A172 (cell line): ENCODE measurements around the gene SPOCK1. TPM values are rescaled to one million over a fixed set of nuclear protein-coding genes. Genes with fewer than 3 reads are reported as not detected.

Source experiments
- DNase-seq: peaks from one replicate; pipeline ENCODE4 v3.0.0-alpha.2; 2015; ENCODE audit warnings: low spot score
- total RNA-seq: library from RNA; depleted of rRNA; stranded (reverse); fragments of >200 nt; shearing (Covaris generic); gene quantifications from 2 replicates; pipeline ENCODE4 v1.2.3, GENCODE V29; 2014

Gene SPOCK1
- total RNA-seq, 1 experiment from 2014 or later: 6.5 TPM

DNA sequence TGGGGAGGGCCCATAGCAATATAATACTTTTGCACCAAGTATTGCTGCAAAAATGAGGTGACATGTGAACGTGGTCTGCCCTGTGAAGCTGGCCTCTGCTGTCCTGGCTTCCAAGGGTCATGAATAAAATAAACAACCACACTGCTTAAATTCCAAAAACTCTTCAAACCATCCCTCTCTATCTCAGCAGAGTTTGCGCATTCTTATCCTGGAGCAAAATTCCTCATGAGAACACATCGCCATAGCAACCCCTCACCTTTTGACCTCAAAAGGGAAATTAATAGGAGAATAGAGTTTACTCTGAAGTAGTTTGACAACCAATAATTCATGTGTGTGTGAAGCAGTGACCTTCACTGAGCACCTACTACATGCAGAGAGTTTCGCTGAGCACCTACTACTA, 342.9 kb downstream of the SPOCK1 start:
- no peak for DNase-seq

DNA sequence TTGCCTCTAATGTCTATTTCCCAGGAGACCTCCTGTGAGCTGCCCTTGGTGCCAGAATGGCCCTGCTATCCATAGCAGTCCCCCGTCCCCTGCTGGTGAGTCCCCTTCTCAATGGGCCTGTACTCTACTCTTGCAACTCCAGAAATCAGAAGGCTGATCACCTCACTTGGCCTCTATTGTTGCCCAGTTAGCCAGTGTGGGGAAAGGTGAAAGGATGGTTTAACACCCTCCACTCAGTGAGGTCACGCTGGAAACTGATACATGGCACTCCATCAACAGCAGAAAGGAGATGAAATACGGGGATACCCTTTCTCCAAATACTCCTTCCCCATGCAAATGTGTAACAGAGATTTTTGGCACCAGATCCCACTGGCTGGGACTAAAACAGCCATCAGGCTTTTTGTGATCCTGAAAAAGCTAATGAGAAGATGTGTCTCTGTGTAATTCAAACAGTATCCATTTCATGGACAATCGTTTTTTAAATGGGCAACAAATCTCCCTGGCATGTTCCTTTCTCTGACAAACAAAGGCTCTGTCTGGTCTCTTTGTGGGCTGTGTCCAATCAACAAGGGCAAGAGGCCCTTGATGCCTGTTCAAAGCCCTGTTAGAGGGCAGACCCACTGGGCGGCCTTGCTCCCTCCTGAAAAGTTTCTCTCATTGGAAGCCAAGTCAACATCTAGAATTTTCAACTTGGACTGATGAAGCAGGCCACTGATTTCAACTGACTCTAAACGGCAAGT, 343.7 kb downstream of the SPOCK1 start:
- DNase-seq: no peak

DNA sequence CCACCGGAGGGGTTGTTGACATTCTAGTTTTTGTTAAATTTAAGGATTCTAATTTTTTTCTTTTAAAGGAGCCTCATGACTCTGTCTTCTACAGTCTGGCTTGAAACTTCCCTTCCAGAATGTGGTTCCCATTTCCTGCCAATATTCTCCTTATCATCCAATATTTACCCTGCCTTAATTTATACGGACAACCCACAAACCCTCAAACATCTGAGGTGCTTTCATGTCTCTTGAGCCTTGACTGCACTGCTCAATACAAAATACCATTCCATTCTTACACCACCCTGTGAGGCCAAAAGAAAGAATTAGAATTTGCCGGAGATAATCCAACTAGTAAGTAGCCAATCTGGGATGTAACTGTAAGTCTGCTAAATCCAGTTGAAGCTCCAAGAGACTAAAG, 346.5 kb downstream of the SPOCK1 start:
- DNase-seq: no peak

DNA sequence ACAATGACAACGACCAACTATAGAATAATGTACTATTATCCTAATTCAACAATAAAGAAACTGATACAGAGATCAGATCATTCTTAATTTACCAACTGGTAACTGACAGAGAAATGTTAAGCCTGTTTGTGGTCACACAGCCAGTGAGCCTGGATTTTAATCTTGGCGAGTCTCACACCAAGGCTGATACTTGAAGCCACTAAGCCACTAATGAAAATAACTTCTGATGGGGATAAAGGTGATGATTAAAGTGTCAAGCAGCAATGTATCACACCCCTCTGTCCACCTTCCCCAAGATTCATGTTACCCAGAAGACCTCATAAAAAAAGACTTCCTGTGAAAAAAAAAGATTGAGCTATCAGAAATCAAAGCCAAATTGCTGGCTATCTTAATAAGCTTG, 350.5 kb downstream of the SPOCK1 start:
- no peak for DNase-seq

DNA sequence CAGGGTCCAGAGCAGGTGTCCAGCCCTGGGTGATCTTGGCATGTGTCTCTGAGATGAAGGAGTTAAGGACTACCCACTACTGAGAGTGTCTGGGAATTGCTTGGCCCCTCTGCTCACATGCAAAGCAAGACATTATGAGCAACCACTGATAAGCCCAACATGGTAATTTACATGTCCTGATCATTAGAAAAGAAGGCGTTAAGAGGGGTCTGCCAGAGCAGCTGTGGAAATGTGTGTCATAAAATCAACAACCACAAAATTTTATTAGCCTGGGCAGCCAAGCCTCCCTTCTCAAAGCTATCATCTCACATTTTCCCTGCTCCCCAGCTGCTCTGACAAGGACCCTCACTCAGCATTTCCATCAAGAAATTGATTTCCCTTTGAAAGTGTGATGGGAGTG, 351.0 kb downstream of the SPOCK1 start:
- no peak for DNase-seq

DNA sequence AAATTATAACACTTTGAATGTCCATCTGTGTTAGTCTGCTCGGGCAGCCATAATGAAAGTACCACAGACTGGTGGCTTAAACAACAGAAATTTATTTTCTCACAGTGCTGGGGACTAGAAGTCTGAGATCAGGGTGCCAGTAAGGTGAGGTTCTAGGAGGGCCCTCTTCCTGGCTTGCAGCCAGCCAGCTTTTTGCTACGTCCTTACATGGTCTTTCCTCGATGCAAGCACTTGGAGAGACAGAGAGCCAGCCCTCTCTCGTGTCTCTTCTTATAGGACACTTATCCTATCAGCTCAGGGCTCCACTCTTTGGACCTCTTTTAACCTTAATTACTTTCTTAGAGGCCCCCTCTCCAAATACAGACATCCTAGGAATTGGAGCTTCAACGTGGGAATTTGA, 351.8 kb downstream of the SPOCK1 start:
- DNase-seq: no peak

DNA sequence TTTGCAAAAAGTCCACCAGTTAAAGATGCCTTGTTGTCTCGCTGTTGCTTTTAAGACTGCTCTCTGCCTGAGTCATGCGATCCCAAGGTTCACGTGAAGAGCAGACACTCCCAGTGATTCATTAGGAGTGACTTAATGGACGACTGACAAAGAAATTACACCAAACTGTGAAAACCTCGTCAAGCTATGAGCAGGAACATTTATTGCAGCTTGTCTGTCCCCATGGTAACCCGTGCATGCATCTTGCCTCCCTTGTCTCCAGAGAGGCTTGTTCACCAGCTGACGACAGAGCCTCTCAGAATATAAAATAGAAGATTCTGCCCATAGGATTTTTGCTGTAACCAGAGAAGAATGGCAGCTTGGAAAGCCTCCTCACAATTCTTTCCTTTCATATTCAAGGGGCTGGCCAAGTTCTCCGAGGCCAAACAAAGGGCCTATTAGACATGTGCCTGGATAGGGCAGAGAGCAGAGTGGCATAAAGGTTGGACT, 352.7 kb downstream of the SPOCK1 start:
- peak; percentile 90 for DNase-seq

DNA sequence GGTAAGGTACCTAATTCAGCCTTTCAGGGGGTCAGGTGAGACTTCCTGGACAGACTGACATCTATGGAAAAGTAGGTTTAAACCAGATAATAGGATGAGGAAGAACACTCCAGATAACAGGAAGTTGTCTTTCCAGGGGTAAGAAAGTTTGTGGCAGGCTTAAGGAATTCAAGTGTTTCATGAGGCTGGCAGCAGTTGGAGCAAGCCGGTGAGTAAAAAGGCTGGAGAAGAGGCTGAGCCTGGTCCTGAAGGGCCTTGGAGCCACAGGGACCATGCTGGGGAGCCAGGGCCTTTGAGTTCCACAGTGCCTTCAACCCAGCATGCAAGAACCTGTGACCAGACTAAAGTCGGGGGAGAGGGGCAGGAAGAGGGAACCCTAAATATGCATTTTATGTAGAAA, 353.4 kb downstream of the SPOCK1 start:
- DNase-seq: no peak

DNA sequence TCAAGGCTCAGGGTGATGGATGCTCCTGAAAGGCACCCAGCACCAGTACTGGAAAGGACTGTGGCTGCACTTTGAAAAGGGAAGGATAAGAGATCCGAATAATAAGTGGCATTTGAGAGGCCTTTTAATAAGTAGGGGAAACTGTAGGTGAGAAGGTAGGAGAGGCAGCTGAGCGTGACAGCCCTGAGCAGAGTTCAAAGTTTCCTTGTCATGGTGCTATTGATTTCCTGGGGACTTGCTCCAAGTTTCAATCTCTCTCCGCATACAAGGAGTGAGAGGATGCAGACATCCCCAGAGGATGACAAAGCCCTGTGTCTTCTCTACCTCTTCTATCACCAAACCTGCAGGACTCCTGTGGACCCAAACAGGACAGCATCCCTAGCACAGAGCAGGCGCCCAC, 354.5 kb downstream of the SPOCK1 start:
- no peak for DNase-seq

DNA sequence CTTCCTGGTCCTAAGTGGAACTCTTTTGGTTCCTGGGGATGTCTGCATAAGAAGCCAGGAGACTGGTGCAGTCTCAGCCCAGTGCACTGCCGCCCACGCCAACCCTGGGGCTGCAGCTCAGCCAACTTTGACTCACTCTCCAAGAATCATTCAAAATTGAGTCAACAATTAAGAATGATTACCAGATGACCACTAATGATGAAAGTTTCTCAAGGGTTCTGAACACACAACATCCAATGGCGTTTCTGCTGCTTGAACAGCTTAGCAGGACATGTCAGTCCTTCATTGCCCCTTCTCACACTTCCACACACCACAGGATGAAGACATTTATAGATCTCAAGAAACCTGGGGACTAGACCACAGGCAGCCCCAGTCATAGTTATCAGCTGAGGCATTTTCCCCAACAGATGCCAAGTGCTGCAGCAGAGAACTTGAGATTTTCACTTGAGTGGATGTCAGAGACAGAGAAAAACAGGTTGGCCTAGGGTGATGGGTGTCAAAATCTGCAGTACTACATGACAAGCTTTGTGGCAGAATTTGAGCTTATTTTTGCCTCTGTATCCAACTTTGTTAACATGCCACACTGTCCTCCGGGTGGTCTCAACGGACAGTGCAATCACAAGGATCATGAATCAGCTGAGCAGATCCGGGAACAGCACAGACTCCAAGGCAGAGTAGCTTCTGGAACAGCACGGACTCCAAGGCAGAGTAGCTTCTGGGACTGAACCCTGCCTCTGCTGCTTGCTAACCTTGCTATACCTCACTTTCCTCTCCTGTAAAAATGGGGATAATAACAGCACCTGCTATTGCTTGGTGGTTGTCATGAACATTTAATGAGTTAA, 356.1 kb downstream of the SPOCK1 start:
- peak; percentile 72 for DNase-seq

DNA sequence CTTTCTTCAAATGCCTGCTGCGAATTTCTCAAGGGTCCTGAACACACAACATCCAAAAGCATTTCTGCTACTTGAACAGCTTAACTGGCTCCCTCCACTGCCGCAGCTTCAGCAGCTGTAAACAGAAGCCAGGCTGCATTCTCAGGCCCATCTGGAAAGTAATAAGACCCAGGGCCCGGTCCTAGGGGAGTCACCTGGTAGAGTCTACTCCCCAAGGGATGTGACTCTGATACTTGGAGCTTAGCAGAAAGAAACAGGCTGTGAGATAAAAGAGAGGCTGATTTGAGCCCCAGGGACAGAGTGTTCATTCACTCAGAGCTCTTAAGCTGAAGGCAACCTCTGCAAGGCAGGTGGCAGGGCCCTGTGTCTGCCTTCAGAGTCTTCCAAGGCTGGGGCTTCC, 356.8 kb downstream of the SPOCK1 start:
- DNase-seq: no peak

DNA sequence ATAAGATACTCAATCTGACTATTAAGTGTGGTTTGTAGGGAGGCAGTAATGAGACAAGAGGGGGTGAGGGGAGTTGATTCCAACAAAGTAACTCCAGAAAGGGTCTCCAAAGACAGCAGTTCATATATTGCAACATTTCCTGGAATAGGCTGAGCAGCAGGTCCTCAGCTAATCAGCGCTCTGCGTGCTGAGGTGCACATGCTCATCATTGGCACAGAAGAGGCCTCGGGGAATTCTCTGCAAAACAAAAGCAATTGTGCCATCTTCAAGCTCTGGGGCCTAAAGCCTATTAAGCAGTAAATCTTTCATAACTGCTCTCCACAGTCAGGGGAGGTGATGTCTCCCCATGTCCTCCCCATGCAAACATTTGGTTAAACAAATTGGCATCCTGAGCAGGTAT, 357.3 kb downstream of the SPOCK1 start:
- no peak for DNase-seq

DNA sequence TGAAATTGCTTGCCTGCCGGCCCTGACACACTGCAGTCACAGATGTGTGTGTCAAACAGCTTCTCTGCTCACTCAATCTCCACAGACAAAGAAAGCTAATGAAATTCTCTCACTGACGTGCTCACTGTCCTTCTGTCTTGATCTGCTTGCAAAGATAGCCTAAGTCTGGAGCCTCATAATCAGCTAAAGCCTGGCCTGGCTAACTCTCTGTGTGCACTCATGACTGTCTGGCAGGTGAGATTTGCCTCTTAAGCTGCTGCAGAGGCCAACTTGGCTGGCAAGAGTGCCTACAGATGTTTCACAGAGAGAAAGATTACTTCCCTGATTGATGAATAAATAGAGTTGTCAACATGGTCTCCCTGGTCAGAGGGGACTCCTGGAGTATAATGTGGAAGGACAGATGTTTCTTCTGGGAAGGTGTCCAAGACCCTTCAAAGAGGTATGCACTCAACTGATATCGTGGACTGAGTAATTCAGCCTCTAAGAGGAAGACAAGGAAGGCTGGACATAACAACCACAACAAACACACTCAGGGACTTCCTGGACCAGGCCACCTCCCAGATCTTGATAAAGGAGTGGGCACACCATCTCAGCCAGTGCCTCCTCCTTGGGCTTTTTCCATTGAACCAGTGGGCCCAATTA, 362.0 kb downstream of the SPOCK1 start:
- peak; percentile 29 for DNase-seq

DNA sequence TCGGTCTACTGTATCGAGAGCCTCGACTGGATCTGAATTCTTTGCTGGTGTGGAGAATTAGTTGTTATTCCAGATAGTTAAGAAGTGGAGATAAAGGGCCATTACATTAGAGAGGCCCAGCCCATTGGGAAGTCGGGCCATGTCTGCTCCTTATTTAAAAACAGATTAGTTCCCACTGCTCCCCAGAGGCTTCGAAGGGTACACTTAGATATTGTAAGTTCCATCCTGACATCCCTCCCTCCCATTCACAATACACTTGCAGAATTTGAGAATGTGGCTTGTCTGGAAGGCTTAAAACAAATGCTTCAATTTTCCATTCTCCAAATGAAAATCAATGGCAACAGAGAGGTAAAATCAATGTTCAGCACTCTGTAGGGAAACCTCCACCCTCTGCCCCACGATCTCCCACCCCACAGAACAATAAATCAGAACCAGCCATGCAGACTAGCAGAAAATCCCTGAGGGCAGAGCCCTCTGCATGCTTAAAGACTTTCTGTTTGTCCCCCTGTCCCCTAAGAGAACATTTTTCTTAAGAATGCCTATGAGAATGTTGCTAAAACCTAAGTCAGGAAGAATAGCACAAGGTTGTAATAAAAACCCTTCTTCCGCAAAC, 364.1 kb downstream of the SPOCK1 start:
- no peak for DNase-seq

DNA sequence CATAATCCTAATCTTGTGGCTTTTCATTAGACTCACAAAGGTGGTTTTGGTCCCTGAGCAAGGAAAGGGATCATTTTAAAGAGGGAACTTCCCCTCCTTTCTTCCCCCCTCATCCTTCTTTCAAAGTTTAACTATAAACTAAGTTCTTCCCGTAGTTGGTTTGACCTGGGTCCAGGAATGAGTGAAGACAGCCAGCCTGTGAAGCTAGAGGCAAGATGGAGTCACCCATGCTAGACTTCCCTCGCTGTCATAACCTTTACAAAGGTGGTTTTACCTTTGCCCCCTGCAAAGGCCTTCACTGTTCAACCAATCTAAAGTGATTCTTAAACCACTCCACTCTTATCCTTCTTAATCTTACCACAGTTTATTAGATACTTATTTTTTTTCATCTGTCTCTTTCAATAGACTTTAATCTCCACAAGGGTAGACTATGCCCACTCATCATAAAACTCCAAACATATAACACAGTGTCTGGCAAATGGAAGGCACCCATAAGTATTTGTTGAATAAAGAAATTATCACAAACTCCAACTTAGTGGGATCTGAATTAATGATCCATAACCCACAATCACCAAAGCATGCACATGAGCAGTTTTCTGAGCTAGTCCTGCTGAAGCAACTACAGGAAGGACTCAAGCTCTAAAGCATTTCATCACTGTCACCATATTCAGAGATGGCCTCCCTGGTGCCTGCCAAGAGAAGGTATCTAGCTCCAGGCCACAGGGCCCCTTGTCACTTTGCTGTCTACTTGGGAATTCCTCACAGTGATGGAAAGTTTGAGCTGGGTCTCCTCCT, 369.0 kb downstream of the SPOCK1 start:
- no peak for DNase-seq

DNA sequence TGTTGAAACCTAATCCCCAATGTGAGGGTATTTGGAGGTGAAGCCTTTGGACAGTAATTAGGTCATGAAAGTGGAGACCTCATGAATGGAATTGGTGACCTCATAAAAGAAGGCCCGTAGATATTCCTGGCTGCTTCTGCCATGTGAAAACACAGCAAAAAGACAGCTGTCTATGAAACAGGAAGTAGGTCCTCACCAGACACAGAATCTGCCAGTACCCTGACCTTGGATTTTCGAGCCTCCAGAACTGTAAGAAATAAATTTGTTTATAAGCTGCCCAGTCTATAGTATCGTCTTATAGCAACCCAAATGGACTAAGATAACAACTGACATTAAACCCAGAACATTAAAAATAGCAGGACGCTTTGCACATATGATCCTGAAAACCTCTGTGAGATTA, 371.1 kb downstream of the SPOCK1 start:
- DNase-seq: no peak

DNA sequence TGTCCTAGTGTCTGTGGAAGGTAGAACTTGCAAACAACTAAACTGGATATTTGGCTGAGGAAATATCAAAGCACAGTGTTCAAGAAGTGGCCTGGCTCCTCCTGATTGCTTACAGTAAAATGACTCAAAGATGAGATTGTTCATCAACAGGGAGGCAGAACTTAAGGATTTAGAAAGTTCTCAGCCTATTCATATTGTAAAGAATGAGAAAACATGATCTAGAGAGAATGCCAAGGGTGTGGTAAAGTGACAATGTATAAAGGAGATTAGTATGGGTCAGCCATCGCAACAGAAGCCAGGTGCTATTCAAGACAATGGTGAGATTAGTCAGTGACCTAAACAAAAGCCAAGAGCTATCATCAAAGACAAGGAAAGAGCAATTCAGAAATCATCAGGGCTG, 372.3 kb downstream of the SPOCK1 start:
- no peak for DNase-seq

DNA sequence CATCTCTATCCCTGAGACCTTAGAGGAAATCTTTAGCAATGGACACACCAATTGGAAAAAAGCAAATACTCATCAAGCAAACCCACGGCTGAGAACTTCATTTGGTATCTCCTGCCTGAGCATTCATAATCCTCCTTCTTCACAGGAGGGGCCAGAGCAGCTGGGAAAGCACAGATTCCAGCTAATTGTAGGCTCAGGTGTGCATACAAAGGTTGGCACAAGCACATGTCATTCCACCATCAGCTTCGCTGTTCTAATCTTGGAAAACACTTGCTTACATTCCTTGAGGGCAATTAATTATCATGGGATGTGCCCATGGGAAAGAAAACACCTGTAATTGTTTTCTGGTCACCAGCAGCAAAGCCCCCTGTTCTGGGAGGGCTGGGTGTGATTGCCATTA, 376.6 kb downstream of the SPOCK1 start:
- DNase-seq: no peak

DNA sequence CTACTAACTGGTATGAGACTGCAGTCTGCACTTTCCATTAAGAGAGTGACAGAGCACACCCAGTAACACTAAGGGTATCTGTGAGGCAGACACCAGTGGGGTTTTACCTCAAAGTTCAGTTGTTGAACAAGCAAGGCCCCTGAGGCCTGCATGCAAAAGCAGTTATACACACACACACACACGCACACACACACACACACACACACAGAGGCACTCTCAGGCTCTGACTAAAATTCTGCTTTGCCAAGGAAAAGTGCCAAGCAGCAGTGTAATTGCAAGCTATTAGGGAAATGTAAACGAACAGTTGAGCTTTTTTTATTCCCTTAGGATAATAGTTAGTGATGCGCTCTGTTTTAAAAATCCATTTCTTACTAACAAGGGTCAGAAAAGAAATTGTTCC, 377.1 kb downstream of the SPOCK1 start:
- no peak for DNase-seq

DNA sequence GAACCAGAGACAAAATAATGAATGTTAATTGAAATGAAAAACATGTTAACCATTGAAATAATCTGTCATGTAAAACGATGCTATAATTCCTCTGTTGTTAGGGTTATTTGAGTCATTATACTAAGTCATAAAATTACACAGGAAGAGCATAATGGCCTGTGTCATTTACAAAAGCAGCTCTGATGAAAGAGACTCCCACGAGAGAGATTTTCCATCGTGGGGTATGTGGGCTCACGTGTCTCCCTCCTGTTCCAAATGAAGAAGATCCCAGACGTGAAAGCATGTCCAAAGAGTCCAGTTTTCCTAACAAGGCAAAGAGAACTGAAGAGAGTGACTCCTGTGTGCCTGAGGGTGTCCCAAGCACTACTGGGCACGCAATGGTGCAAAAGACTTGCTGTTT, 379.8 kb downstream of the SPOCK1 start:
- no peak for DNase-seq

DNA sequence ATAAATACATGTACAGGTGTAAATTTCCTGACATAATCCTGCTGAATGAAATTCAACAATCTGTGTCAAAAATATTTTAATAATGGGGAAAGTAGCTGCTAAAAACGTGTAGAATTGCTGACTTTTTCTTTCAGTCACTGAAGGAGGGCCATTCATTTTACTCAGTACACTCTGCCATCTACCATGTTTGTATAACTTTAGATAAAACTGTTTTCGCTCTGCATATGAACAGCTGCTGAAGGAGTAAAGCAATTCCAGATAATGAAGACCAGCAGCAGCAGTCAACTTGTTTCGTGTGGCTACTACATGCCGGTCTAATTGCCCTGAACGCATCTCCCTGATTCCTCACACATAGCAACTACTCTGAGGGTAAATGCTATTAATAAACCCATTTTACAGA, 380.5 kb downstream of the SPOCK1 start:
- DNase-seq: no peak
